Kidney (tissue), 14 donors: ENCODE data around the gene C19orf47. TPM values are rescaled to one million over a fixed set of nuclear protein-coding genes. Genes with fewer than 3 reads are reported as not detected.

Source experiments
- DNase-seq, 5 donors: peaks; one replicate each; pipeline ENCODE4 v3.0.0-alpha.2; 2013 to 2020
- FAIRE-seq: peaks from 2 replicates; lab custom pipeline; 2012; peaks lifted over from hg19 to GRCh38; lab: Jason Lieb, UNC
- H3K27ac ChIP-seq, 2 donors: one replicate each; pipeline ENCODE4 v1.7.0; 2013; ENCODE audit warnings: low read depth in 2 of 2, low read length in 2 of 2, inconsistent platforms in 1 of 2
- H3K27me3 ChIP-seq: one replicate; pipeline ENCODE4 v1.7.1; 2013; ENCODE audit warnings: low read length, inconsistent platforms; ENCODE audit not compliant: control insufficient read depth, insufficient read depth
- H3K36me3 ChIP-seq, 3 donors: one replicate each; pipeline versions ENCODE4 v1.7.0 to v1.7.1; 2013; ENCODE audit warnings: low read length in 3 of 3, control low read depth in 1 of 3, inconsistent platforms in 1 of 3; ENCODE audit not compliant: insufficient read depth in 3 of 3, control insufficient read depth in 2 of 3
- H3K4me1 ChIP-seq, 3 donors: one replicate each; pipeline versions ENCODE4 v1.7.0 to v1.7.1; 2013; ENCODE audit warnings: low read length in 3 of 3, inconsistent platforms in 1 of 3, low read depth in 1 of 3; ENCODE audit not compliant: control insufficient read depth in 2 of 3, insufficient read depth in 2 of 3
- H3K4me3 ChIP-seq, 3 donors: one replicate each; pipeline versions ENCODE4 v1.7.0 to v1.8.1; 2013; ENCODE audit warnings: low read length in 3 of 3, control low read depth in 1 of 3, inconsistent platforms in 1 of 3
- H3K9ac ChIP-seq, 3 donors: one replicate each; pipeline versions ENCODE4 v1.7.0 to v1.7.1; 2013; ENCODE audit warnings: low read length in 3 of 3, control low read depth in 1 of 3, inconsistent platforms in 1 of 3
- H3K9me3 ChIP-seq, 3 donors: one replicate each; pipeline versions ENCODE4 v1.7.0 to v1.7.1; 2013; ENCODE audit warnings: low read length in 3 of 3, control low read depth in 1 of 3, inconsistent platforms in 1 of 3; ENCODE audit not compliant: control insufficient read depth in 2 of 3, insufficient read depth in 1 of 3
- intact Hi-C: fragments of 100-400 bp; cut with DNase I; formaldehyde crosslinking; loops from one replicate; pipeline ENCODE4 v1.11.1; 2022
- polyA plus RNA-seq: library from polyadenylated mRNA; stranded (reverse); fragments of 350-450 nt; fragmentation: Illumina TruSeq; extraction: RNeasy Lipid Tissue Mini Kit (QIAGEN cat#74804); gene quantifications from one replicate; pipeline ENCODE4 v1.2.3, GENCODE V29; 2014; ENCODE audit warnings: low read depth, low replicate concordance; ENCODE audit not compliant: insufficient read depth
- total RNA-seq: library from RNA; stranded (reverse); fragmentation: NEBNext Ultra II Directional; extraction: Animal tissue kit (Norgen Biotek cat#: 25700); gene quantifications from one replicate; pipeline ENCODE4 v1.2.1, GENCODE V29; 2021
- TF ChIP-seq, protein P1 (sequence below): IDR thresholded peaks from 3 replicates; pipeline ENCODE4 v1.5.1; 2012; ENCODE audit warnings: mild to moderate bottlenecking, moderate library complexity, borderline replicate concordance; ENCODE audit not compliant: insufficient read depth; ENCODE audit errors: extremely low read depth
- donor health status: control.
- donor health status: control.
- donor health status: control.
- donor health status: control.
- donor health status: control.
- donor health status: DM: yes; HTN: yes; CAD: no.
- donor health status: Normal renal cell carcinoma (clear cell type).

The C19orf47 gene
- total and polyA plus RNA-seq, 2 donors from 2014 or later, result 12.9 to 13.0 TPM

DNA sequence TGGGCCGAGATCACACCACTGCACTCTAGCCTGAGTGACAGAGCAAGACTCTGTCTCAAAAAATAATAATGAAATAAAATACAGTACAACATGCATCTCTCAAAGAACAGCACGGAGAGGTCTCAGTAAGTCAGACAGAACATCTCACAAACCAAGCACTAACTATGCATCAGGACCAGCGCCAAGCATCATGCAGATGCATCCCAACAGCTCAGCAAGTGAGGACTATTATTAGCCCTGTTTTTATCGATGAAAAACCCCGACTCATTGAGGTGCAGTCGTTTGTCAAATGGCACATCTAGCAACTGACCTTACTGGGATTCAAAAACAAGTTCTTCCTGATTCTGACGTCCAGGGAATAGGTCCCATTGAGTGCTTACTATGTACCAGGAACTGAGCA, 3.8 kb downstream of the C19orf47 start:
- FAIRE-seq (no peak), DNase-seq (no peak)
- Histone ChIP-seq H3K4me3 (no peak overlapping the region), H3K9ac (no peak overlapping the region), H3K4me1 (peaks cover 0 to 9% (median 3%) of the 10 kb centered on the region in 3 donors), H3K9me3 (no peaks in the 10 kb centered on the region), H3K27me3 (no peaks in the 10 kb centered on the region), H3K36me3 (peaks cover 0 to 5% (median 3%) of the 10 kb centered on the region in 3 donors), H3K27ac (no peak overlapping the region)
- TF ChIP-seq, protein P1, sequence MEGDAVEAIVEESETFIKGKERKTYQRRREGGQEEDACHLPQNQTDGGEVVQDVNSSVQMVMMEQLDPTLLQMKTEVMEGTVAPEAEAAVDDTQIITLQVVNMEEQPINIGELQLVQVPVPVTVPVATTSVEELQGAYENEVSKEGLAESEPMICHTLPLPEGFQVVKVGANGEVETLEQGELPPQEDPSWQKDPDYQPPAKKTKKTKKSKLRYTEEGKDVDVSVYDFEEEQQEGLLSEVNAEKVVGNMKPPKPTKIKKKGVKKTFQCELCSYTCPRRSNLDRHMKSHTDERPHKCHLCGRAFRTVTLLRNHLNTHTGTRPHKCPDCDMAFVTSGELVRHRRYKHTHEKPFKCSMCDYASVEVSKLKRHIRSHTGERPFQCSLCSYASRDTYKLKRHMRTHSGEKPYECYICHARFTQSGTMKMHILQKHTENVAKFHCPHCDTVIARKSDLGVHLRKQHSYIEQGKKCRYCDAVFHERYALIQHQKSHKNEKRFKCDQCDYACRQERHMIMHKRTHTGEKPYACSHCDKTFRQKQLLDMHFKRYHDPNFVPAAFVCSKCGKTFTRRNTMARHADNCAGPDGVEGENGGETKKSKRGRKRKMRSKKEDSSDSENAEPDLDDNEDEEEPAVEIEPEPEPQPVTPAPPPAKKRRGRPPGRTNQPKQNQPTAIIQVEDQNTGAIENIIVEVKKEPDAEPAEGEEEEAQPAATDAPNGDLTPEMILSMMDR, result no peak
- intact Hi-C loops, result no loop called here

DNA sequence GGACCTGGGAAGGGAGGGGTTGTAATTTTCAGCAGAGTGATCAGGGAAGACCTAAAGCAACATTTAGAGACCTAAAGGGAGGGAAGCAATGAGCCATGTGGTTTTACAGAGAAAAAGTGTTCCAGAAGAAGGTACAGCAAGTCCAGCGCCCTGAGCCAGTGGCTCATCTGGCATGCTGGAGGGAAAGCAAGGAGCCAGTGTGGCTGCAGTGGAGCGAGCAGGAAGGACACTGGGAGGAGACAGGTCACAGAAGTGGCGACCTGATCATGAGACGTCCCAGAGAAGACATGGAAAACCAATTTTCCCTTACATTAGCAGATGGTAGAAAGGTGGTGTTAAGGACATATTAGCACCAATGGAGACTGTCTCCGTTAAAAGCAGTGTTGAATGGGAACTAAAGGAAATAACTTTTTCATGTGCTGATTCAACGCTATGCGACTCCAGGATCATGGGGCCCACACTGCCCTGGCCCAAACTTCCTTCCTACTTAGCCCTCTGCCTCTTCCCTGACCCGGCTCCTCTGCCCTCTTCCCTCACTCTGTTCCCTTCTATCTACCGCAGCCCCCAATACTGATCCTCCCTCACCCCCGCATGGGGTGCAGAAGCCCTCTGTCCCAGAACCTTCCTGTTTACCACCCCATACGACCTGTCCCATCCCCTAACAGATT, 5.4 kb downstream of the C19orf47 start:
- Histone ChIP-seq H3K4me3 (no peak overlapping the region), H3K9ac (no peak overlapping the region), H3K4me1 (peaks cover 0 to 3% (median 0%) of the 10 kb centered on the region in 3 donors), H3K36me3 (peaks cover 2 to 5% (median 3%) of the 10 kb centered on the region in 3 donors), H3K9me3 (no peaks in the 10 kb centered on the region), H3K27me3 (no peaks in the 10 kb centered on the region), H3K27ac (no peak overlapping the region)
- intact Hi-C loops, result no loop called here
- DNase-seq (no peak), FAIRE-seq (no peak)
- TF ChIP-seq, protein P1, result no peak

DNA sequence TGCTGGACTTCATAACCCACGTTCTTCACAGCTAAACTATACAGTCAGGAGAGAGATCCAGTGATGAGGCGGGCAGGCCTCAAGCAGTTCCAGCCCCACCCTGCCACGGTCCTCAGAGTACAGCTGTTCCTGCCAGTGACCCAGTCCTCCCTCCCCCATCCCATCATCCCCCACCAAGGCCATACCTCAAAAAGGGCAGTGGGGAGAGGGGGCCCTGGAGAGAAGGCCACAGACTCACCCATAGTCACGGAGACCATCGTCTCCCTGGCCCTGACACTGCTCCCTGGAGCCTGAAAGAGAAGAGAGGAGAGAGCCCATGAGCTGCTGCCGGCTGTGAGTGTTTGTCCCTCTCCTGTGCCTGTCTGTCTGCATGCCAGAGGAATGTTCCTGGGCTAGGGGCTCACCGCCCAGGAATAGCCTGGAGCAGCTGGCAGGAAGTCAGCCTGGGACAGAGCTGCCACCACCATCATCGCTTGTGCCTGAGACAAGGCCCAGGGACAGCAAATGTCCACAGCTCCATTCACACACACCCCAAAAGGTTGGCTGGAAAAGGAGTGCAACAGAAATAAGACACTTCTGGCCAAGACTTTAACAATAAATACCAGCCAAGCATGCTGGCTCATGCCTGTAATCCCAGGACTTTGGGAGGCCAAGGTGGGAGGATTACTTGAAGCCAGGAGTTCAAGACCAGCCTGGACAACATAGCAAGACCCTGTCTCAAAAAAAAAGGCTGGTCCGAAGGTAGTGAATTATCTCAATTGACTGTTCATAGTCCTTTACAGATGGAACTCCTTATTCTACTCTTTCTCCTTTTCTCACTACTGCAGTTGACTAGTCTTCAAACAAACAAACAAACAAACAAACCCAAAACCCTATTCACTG, 6.4 kb downstream of the C19orf47 start:
- H3K4me1 ChIP-seq, result no peaks in the 10 kb centered on the region
- H3K27ac ChIP-seq, result no peak overlapping the region
- H3K27me3 ChIP-seq, result no peaks in the 10 kb centered on the region
- DNase-seq, result no peak
- TF ChIP-seq, protein P1, result no peak
- H3K9ac ChIP-seq, result no peak overlapping the region
- no peak overlapping the region for H3K4me3 ChIP-seq
- FAIRE-seq, result no peak
- peaks cover 2 to 5% (median 3%) of the 10 kb centered on the region in 3 donors for H3K36me3 ChIP-seq
- intact Hi-C loops, result no loop called here
- no peaks in the 10 kb centered on the region for H3K9me3 ChIP-seq
